ENCODE results near the gene NAP1L5.

- TF ChIP-seq CTCF (conservative IDR thresholded peaks at IDR 0.05; ENCODE audit: low read length) (no peak), EZH2phosphoT487 (IDR thresholded peaks at IDR 0.05; ENCODE audit: borderline replicate concordance, low read depth, low read length) (no peak)
Measured at GRCh38 chr4:88738180-88738579, 40.6 kb upstream of the NAP1L5 start.
